ENCODE data around the gene ATXN1.

ATXN1 gene

DNA sequence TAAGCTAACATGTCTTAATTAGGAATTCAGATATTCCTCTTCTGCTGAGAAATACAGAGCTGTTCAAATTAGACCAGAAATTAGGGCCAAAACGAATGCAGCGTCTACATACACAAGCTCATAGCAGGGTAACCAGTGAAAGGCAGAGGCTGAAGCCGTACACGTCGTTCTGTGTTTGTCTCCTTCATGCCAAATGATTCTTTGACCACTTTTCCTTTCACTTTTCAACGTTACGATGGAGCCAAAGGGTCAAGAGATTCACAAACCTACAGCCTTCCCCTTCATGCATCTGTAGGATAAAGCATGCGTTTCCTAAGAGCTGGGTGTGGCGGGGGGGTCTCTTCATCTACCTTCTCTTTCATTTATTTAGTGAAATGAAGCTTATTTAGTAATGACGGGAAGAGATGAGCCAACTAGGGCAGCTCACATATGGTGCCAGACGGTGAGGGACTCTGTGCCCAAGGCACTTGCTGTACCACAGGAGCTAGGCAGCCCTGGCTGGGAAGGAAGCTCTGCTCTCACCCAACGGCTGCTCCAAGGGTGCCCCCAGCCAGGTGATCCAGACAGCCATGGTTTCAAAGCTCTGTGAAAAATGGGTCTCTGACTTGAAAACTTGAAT, 178.0 kb downstream of the ATXN1 start:
- no peak for DNase-seq (ENCODE audit: low read depth in 1 of 2, low spot score in 1 of 2)

DNA sequence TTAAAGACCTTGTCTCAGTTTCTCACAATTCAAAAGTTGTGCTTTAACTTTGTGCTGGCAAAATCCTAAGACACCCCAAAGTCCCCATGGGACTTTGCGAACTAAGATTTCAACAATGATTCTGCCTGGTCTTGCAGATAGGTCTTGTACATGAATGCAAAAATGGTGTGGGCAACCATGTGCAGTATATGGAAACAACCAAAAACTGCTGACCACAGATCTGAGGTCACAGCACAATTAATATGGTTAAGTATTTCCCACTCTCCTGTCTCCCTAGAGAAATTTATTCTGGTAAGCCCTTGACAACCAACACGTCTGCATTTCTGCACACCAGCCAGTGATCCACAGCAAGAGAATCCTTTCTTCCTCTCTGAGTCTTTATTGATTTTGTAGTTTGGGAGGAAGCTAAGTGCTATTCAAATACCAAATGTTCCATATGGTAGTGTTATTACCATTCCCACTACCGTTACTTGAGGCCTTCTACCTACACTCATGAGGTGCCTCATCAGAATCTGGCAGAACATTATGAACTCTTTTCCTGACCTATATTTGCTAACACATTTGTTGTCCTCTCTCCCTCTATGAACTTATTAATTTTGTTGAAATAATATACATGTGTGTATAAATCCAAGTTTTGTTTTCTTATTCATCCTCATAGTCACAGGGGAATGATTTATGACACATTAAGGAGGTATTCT, 178.7 kb downstream of the ATXN1 start:
- no peak for DNase-seq (ENCODE audit: low read depth in 1 of 2, low spot score in 1 of 2)

DNA sequence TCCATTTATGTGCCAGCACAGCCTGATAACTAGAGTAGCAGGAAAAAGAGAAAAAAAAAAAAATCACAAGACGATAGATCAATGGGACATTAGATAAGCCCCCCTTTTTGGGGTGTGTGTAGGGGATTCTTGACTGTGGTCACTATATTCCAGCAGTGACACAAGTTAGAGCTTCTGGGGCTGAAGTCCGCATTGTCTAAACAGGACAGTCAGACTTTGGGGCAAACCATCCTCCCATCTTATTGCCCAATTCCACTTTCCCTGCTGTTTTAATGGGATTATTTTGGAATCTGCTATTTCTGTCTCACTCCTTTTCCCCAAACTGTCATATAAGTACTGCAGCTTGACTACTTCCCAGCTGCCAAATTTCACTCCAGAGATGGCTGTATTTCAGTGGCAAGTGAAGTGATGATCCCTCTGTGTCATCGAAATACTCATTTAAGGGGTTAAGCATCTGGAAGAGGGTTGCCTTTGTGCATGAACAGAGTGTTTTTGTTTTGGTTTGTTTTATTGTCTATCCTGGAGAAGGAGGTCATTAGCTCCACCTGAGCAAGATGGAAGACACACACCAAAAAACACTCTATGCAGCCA, 182.5 kb downstream of the ATXN1 start:
- no peak for DNase-seq (ENCODE audit: low read depth in 1 of 2, low spot score in 1 of 2)

DNA sequence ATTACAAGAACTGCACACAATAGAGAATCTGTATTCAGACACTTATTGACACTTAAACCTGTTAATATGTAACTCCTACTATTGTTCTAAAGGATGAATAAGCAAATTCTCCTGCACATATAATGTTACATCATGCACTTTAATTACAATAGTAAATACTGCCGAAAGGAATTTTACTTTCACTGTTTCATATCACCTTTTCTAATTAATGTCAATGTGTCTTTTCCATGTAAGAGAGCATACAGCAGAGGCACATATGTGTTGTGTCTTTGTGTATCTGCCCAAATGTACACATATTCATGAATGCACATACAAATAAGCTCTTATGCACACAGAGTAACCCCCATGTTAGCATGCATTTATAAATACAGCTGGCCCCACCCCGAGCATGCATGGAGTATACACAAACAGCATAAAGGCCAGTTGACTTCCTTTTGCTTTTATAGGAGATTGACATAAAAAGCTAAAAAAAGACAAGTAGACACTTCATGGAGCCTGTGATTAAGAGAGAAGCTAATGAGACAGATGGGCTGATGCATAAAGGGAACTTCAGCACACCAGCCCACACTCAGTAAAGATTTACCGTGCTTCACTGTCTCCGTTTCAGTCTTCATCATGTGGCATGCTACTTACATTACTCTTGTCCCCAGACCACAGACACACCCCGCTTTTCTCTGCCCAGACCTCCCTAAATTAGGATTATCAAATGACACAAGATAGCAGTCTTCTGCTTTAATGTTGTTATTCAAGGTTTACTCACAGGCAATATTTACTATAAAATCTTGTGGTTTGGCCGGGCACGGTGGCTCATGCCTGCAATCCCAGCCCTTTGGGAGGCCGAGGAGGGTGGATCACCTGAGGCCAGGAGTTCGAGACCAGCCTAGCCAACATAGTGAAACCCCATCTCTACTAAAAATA, 184.6 kb downstream of the ATXN1 start:
- DNase-seq (ENCODE audit: low read depth in 1 of 2, low spot score in 1 of 2): no peak

DNA sequence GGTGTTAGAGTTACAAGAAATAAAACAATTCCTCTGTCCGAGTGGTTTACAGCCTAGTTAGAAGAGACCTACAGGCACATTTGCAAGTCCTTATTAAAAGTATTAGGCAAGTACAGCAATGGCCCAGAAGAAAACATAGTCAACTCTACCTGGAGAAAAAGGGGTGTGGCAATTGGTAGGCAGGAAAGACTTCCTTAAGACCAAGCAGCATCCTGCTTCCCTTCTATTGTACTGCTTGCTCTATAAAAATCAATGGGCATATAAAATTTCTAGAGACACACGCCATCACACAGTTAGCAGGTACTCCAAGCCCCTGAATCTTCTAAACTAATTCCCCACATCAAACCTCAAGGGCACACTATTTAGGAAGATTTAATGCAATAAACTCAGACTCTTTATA, 185.6 kb downstream of the ATXN1 start:
- no peak for DNase-seq (ENCODE audit: low read depth in 1 of 2, low spot score in 1 of 2)

DNA sequence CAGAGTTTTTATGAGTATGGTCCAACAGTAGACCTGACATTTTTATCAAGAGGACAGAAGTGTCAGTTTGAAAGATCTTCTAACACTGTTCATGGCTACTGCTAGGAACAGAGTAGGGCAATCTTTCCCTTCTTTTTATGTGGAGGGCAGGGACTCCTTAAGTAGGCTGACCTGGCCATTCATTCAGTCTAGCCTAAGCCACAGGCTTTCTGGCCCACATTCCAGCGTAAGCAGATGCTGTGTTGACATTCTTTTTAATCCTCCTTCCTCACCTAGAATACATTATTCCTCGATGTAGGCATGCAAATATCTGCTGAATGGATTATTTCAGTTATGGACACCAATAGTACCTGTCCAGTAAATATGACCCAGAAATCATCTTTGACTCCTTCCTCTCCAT, 188.3 kb downstream of the ATXN1 start:
- no peak for DNase-seq (ENCODE audit: low read depth in 1 of 2, low spot score in 1 of 2)

DNA sequence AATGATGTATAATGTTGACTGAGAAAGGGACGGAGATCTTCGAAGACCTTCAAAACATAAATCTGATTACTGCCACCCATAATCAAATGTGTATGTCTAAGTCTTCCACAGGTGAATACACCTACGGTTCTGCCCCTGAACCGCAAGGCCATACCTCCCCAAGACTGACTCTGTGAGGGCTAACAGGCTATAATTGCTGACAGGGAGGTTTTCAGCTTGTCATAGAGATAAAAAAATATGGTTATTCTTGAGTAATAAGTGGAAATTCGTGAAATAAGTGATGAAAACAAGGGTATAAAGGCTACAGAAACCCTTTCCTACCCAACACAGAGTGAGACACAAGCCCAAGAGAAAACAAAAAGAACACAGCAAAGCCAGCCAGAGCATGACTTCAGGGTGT, 188.9 kb downstream of the ATXN1 start:
- no peak for DNase-seq (ENCODE audit: low read depth in 1 of 2, low spot score in 1 of 2)

DNA sequence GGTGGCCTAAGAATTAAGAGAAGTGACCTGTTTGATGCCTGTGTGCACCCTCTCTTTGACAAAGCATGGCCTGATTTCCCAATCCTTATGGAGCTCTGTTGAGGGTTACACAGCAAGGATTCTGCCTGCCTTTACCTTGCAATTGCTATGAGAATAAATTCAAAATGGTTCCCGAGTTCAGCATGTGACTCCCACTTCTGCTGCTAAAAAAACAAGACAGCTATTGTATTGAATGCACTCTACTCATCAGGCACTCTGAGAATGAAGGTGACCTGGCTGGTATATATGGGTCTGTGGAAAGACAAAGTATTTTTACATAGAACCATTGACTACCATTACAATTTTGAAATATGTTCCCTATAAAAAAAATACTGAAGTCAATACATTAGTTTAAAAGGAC, 190.3 kb downstream of the ATXN1 start:
- DNase-seq (ENCODE audit: low read depth in 1 of 2, low spot score in 1 of 2): no peak

DNA sequence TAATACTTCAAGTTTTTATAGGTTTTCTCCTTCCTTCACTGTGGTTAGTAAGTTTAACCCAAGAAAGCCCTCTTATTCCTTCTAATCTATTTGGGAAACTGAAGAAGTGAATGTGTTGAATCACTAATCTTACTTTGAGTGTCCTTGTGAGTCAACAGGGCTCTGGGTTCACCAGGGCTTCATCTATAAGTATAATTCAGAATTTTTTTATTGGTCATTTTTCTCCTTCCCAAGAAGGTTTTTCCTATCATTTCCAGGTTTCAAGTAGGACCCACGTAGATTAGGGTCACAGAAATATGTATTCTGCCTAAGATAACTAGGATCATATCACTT, 191.1 kb downstream of the ATXN1 start:
- DNase-seq (ENCODE audit: low read depth in 1 of 2, low spot score in 1 of 2): no peak

DNA sequence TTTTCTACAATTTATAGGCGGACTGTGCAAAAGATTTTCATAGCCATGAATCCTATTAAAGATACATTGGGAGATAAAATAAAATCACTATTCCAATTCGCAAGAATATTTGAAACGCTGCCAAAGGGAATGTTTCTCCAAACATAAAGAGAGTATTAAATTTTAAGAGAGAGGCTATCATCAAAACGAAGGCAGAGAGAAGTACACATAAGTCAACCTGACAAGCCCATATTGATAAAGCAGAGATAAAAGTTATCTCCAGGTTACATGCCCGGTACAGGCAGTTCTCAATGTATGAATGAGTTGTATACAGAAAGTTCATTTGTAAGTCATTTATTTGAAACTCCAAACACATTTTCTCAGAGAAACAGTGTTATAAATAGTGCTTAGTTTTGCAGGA, 193.1 kb downstream of the ATXN1 start:
- no peak for DNase-seq (ENCODE audit: low read depth in 1 of 2, low spot score in 1 of 2)

DNA sequence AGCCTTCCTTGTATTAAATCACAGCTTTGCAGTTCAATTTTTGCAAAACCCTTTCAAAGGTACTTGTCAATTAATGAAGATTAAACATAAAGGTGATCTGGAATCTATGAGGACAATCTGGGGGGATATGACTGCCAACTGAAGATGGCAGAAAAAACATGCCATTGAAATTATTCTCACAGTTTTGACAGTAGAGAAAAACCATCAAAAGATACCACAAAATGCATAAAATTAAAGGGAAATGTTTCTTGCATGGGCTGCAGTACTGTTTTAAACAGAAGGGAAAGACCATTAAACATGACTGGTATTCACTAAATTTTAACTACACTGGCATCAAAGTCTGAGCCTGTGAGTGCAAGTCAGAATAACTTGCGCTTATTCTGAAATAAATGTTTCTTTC, 194.2 kb downstream of the ATXN1 start:
- no peak for DNase-seq (ENCODE audit: low read depth in 1 of 2, low spot score in 1 of 2)

DNA sequence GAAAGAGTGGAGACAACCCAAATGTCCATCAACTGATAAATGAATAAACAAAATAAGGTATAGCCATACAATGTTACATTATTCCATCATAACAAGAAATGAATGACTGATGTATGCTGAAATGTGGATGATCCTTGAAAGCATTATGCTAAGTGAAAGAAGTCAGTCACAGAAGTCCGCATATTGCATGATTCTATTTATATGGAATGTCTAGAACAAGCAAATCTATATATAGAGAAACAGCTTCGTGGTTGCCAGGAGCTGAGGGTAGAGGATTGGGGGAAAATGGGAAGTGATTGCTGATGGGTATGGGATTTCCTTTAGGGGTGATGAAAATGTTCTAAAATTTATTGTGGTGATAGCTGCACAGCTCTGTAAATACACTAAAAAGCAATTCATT, 196.8 kb downstream of the ATXN1 start:
- no peak for DNase-seq (ENCODE audit: low read depth in 1 of 2, low spot score in 1 of 2)

DNA sequence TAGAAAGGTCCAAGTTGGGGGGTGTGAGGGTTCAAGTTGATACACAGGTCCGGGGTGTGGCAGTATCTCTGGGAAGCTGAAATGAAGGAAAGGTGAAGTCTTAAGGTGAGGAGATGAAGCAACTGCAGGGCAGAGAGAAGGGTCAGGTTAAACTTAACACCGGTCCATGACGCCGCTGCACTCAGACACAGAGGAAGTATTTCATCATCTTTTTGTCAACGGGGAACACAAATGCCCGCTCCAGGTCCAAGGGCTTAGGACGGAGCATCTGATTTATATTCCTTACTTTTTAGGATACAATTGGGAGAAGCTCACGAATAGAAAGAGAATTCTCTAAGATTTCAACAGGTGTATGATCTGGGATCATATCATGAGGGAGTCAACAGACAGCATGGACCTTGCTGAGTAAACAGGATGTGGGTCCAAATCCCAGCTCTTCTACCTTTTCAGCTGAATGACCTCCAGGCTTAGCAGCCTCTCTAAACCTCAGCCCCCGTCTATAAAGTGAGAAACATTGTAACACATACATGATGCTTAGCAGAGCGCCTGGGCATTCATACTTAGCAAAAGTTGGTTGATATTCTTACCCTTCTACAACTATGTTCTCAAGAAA, 197.5 kb downstream of the ATXN1 start:
- DNase-seq (ENCODE audit: low read depth in 1 of 2, low spot score in 1 of 2): no peak

DNA sequence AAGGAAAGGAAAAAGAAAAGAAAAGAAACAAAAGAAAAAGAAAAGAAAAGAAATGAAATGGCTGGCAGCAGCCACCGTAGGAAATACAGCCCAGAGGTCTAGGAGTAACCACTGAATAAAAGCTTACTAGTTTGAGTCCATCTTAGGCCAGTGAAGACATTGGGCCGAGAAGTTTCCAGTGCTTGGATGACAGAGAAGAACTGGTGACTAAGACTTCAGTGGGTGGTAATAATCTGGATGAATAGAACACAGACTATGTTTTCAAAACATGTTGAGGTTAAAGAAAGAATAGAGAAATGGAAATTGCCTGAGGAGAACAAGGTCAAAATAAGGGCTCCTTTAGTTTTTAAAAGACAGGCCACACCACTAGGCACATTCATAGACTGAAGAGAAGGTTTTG, 198.8 kb downstream of the ATXN1 start:
- DNase-seq (ENCODE audit: low read depth in 1 of 2, low spot score in 1 of 2): no peak

DNA sequence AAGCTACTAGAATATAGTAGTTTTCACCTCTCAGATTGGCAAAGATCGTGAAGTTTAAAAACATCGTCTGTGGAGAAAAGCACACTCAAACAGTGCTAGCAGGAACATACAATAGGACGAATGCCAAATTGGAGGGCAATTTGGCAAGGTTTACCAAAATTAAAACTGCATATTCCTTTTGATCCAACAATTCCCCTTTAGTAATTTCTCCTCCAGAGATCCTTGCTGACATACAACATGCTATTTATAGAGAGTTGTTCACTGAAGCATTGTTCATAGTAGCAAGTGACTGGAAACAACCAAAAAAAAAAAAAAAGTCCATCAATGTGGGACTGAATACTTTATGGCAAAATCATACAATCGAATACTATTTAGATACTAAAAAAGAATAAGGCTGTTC, 202.2 kb downstream of the ATXN1 start:
- no peak for DNase-seq (ENCODE audit: low read depth in 1 of 2, low spot score in 1 of 2)

DNA sequence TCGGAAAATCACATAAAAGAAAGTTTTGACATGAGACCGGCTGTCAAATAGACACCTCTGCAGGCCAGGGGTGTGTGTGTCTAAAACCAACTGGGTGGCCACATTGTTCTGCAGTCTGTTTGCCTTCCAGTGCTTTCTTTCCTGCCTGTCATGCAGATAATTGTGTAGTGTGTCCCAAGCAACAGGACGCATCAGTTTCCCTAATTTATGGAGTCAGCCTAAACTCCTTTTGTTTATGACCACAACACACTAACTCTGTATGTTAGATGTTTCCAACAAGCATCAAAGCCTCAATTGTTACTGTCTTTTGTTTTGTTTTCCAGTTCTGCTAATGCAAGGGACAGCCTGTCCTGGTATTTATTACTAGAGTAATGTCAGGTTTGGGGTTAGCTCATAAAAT, 205.7 kb downstream of the ATXN1 start:
- DNase-seq (ENCODE audit: low read depth in 1 of 2, low spot score in 1 of 2): no peak

DNA sequence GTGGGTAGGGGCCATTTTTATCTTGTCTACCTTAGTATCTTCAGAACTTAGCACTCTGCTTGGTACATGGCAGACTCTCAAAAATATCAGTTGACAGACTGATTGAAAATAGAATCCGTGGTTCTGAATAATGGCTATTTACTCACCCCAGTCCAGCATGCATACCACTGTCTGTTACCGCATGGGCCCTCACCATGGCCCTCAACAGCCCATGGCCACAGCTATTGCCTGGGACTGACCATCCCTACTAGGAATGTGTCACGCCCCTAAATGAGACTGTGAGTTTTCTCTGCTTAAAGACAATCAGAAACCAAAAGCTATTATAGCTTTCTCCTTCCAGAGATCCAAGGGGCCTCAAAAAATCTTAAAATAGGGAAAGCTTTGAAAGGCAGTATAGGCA, 207.7 kb downstream of the ATXN1 start:
- DNase-seq (ENCODE audit: low read depth in 1 of 2, low spot score in 1 of 2): no peak

DNA sequence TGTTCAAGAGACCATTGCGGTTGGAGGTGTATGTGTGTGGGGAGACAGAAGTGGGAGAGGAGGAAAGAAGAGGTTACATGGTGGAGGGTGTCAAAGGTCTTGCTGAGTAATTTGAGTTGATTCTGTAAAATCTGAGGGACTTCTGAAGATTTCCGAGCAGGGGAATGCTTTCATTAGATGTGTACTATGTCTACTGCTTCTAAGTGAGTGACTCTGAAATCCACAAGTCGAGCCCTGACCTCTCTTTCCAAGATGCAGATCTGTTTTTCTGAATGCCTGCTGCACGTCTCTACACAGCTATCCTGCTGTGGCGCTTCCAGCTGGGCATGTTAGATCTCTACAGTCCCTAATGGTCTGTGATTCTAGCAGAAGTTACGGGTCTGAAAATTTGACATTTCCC, 209.8 kb downstream of the ATXN1 start:
- no peak for DNase-seq (ENCODE audit: low read depth in 1 of 2, low spot score in 1 of 2)

DNA sequence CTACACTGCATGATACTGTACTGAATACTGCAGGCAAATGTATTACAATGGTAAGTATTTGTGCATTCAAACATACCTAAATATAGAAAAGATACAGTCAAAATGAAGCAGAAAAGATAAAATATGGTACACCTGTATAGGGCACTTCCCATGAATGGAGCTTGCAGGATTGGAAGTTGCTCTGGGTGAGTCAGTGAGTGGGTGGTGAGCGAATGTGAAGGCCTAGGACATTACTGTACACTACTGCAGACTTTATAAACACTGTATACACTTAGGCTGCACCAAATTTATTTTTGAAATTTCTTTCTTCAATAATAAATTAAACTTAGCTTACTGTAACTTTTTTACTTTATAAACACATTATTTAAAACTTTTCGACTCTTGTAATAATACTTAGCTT, 213.1 kb downstream of the ATXN1 start:
- DNase-seq (ENCODE audit: low read depth in 1 of 2, low spot score in 1 of 2): no peak

DNA sequence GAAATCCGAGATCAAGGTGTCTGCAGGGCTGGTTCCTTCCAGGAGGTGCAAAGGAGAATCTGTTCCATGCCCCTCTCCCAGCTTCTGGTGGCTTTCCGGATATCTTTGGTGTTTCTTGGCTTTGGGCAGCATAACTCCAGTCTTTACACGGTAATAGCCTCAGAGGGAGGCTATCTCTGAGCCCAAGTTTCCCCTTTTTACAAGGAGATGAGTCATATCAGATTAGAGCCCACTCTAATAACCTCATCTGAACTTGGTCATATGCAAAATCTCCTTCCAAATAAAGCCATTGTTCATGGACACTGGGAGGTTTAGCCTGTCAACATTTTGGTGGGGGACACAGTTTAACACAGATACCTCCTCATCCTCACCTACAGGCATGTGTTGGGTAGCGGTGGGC, 213.7 kb downstream of the ATXN1 start:
- no peak for DNase-seq (ENCODE audit: low read depth in 1 of 2, low spot score in 1 of 2)

DNA sequence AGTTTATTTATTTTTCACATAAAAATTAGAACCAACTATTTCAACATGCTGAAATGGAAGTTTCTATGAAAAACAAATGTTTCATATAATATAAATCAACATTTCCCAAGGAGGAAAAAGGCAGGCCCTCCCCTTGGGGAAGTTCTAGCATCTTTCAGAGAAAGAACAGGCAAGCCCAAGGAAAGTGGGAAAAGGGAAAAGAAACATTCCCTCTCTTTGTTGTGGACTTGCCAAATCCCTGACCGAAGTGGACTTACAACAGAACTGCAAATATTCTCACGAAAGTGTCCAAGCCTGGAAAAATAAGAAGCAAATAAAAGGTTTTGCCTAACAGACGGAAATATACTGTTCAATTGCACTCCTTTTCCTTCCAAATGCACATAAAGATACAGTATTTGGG, 214.4 kb downstream of the ATXN1 start:
- no peak for DNase-seq (ENCODE audit: low read depth in 1 of 2, low spot score in 1 of 2)

DNA sequence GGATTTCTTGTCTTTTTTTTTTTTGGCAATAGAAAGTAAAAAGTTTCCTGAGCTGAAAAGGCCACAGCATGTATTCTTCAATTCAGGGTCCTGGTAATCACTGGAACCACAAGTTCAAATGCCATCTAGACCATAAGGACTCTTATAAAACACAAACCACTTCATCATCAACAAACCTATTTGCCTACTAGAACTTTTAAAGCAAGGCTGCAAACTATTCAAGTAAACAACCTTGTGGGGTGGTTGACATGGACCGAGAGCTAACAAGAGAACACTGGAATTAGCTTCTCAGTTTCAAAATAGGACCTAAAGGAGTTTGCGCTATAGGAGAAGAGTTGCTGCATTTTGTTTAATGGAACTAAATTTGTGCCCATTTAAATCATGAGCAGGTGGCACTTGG, 215.9 kb downstream of the ATXN1 start:
- no peak for DNase-seq (ENCODE audit: low read depth in 1 of 2, low spot score in 1 of 2)

Data from activated T-helper 1 cell treated with anti-CD3 and anti-CD28 coated beads, Interleukin-2, amount 50 U/mL, for 16 hours (primary cell).